GM13977 (cell line): ENCODE data around the gene ALDOB.

Experiments
- DNase-seq: peaks from one replicate; pipeline ENCODE4 v3.0.0; 2012; ENCODE audit warnings: low spot score
- in situ Hi-C: fragments of 300-500 bp; cut with MboI; formaldehyde crosslinking; loops from one replicate; pipeline ENCODE4 v1.12.0; 2022; ENCODE audit warnings: low sequenced_read_pairs, low pct_unique_long_range_greater_than_20kb, mixed read lengths, inconsistent platforms; ENCODE audit not compliant: unreplicated experiment
- TF ChIP-seq, protein P1 (sequence below): IDR thresholded peaks from 2 replicates; pipeline ENCODE4 v1.5.1; 2012; ENCODE audit warnings: mild to moderate bottlenecking, control low read depth; ENCODE audit not compliant: insufficient read depth; ENCODE audit errors: extremely low read depth, missing control alignments

The ALDOB gene

DNA sequence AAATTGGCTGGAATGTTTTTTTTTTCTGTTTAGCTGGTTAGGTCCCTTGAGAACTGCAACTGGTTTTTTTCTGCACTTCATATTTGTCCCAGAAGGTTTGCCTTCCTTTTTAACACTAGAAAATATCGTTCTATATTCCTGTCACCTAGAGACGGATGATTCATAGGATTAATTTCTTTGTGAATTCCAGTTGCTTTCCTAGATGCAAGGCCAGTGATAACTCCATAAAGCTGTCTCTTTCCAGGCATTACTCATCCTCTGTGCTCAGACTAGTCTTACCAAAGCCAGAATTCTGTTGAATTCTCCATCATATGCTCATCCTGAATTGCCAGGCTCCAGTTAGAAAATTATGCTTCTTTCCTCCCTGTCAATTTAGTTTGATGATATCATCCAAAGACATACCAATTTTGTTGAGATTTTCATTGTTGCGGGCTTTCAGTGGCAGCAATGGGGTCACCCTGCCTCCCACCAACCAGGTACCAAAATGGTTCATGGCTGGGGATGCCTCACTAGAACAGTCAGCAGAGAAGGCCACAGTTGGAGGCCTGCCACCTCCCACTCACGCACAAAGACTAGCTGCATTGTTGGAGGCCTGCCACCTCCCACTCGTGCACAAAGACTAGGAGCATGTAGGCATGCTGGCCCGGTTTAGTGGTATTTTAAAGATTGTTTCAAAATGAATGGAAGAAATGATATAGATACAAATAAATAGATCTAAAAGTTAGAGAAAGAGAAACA is 59.3 kb downstream of the ALDOB start:
- DNase-seq: no peak
- TF ChIP-seq, protein P1, sequence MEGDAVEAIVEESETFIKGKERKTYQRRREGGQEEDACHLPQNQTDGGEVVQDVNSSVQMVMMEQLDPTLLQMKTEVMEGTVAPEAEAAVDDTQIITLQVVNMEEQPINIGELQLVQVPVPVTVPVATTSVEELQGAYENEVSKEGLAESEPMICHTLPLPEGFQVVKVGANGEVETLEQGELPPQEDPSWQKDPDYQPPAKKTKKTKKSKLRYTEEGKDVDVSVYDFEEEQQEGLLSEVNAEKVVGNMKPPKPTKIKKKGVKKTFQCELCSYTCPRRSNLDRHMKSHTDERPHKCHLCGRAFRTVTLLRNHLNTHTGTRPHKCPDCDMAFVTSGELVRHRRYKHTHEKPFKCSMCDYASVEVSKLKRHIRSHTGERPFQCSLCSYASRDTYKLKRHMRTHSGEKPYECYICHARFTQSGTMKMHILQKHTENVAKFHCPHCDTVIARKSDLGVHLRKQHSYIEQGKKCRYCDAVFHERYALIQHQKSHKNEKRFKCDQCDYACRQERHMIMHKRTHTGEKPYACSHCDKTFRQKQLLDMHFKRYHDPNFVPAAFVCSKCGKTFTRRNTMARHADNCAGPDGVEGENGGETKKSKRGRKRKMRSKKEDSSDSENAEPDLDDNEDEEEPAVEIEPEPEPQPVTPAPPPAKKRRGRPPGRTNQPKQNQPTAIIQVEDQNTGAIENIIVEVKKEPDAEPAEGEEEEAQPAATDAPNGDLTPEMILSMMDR: no peak
- in situ Hi-C loops: no loop called here

DNA sequence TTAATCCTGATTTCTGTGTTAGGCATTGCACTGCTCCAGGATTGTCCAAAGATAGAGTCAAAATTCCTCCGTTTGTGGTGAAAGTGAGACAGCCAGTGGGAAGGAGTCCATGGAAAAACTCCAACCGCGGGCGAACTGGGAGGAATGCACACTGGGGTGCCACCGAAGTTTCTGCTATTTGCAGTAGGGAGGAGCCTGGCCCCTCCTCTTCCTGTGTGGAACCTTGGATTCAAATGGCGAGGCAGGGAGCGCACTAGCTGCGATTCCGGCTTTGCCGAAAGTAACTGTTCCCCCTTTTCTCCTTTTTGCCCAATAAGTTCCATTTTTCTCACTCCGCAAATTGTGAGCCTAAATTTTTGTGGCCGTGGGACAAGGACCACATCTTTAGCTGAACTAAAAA is 60.0 kb downstream of the ALDOB start:
- in situ Hi-C loops: no loop called here

DNA sequence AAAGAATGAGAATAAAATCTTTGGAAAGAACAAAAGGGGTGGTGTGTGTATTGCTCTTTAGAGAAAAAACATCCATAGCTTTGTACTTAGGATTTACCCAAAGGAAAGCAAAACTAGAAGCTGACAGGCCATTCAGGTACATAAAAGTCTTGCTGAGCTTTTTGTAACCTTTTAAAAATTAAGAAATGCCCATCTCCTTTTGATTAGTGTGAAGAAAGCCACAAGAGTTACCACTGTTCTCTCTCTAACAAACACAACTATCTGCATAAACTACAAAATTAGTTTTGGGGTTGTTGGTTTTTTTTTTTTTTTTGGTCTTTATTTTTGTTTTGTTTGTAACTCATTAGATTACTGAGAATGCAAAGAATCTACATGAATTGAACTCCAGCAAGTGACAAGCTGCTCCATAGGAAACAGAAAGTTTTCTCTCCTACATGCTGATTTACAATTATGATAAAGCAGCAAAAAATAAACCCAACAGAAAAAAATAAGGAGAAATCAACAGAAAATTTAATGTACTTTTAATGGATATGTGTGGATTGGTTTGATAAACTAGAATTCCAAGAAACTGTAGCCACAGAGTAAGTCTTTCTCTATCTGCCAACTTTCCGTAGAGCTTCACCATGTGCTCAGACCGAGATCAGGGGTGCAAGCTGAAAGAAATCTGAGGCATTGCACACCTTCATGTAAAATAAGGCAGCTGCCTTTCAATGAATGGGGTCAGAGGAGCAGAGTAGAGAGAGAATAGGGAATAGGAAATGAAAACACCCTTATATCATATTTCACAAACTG is 63.1 kb downstream of the ALDOB start:
- TF ChIP-seq, protein P1: no peak
- DNase-seq: no peak
- in situ Hi-C loops: no loop called here

More for the DNA sequence above, 60.0 kb downstream of the ALDOB start:
- no peak for DNase-seq
- TF ChIP-seq, protein P1: no peak

DNA sequence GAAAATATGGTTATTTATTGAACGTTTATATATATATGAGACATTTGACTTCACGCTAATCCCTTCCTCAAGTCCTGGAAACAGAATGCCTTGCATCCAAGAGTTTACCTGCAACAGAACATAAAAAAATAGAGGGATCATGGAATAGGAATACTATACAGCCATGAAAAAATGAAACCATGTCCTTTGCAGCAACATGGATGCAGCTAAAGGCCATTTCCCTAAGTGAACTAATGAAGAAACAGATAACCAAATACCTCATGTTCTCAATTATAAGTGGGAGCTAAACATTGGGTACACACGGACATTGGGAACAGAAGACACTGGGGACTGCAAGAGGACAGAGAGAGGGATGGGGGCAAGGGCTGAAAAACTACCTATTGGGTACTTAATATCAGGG is 63.8 kb downstream of the ALDOB start:
- TF ChIP-seq, protein P1: no peak
- no peak for DNase-seq
- in situ Hi-C loops: no loop called here
